ENCODE data around the gene SLC15A3.

DNA sequence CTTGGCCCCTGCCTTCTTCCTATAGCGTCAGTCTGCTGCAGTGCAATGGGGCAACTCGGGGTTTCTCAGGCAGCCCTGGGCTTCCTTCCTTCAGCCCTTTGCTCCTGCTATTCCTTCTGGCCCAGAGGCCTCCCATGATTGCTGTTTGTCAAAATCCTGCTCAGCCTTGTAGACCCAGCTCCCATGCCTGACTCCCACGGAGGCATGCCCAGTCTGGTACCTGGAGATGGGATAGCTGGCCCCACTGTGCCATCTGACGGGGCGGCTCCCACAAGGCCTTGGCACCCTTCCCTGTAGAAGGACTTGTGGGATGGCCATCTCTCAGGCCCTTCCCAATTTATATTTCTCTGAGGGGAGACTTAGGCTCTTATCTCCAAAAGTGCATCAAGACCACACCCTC is 18.9 kb upstream of the SLC15A3 start:
- TF ChIP-seq, protein P1, sequence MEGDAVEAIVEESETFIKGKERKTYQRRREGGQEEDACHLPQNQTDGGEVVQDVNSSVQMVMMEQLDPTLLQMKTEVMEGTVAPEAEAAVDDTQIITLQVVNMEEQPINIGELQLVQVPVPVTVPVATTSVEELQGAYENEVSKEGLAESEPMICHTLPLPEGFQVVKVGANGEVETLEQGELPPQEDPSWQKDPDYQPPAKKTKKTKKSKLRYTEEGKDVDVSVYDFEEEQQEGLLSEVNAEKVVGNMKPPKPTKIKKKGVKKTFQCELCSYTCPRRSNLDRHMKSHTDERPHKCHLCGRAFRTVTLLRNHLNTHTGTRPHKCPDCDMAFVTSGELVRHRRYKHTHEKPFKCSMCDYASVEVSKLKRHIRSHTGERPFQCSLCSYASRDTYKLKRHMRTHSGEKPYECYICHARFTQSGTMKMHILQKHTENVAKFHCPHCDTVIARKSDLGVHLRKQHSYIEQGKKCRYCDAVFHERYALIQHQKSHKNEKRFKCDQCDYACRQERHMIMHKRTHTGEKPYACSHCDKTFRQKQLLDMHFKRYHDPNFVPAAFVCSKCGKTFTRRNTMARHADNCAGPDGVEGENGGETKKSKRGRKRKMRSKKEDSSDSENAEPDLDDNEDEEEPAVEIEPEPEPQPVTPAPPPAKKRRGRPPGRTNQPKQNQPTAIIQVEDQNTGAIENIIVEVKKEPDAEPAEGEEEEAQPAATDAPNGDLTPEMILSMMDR (conservative IDR thresholded peaks at IDR 0.05; ENCODE audit: low read depth in 2 of 2): no peak
- TF ChIP-seq EZH2 (IDR thresholded peaks at IDR 0.05; ENCODE audit: low read depth, unreplicated experiment) (no peak), ZNF331 (CRISPR knock-in tag; IDR thresholded peaks at IDR 0.05; ENCODE audit: low read depth) (no peak), CREB1 (CRISPR knock-in tag; IDR thresholded peaks at IDR 0.05; ENCODE audit: low read depth) (no peak), POLR2AphosphoS5 (IDR thresholded peaks at IDR 0.05; ENCODE audit: low read depth) (no peak), EZH2phosphoT487 (IDR thresholded peaks at IDR 0.05; ENCODE audit: unreplicated experiment) (no peak), JUNB (IDR thresholded peaks at IDR 0.05; ENCODE audit: unreplicated experiment) (no peak)
- TF ChIP-seq, protein P2, sequence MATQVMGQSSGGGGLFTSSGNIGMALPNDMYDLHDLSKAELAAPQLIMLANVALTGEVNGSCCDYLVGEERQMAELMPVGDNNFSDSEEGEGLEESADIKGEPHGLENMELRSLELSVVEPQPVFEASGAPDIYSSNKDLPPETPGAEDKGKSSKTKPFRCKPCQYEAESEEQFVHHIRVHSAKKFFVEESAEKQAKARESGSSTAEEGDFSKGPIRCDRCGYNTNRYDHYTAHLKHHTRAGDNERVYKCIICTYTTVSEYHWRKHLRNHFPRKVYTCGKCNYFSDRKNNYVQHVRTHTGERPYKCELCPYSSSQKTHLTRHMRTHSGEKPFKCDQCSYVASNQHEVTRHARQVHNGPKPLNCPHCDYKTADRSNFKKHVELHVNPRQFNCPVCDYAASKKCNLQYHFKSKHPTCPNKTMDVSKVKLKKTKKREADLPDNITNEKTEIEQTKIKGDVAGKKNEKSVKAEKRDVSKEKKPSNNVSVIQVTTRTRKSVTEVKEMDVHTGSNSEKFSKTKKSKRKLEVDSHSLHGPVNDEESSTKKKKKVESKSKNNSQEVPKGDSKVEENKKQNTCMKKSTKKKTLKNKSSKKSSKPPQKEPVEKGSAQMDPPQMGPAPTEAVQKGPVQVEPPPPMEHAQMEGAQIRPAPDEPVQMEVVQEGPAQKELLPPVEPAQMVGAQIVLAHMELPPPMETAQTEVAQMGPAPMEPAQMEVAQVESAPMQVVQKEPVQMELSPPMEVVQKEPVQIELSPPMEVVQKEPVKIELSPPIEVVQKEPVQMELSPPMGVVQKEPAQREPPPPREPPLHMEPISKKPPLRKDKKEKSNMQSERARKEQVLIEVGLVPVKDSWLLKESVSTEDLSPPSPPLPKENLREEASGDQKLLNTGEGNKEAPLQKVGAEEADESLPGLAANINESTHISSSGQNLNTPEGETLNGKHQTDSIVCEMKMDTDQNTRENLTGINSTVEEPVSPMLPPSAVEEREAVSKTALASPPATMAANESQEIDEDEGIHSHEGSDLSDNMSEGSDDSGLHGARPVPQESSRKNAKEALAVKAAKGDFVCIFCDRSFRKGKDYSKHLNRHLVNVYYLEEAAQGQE (IDR thresholded peaks at IDR 0.05; ENCODE audit: unreplicated experiment): no peak
